GM10266 (cell line): Measurements from ENCODE around the gene ZNF784.

Experiments used
- DNase-seq: peaks from one replicate; pipeline ENCODE4 v3.0.0; 2012; ENCODE audit errors: extremely low spot score
- TF ChIP-seq, protein P1 (sequence below): IDR thresholded peaks from 2 replicates; pipeline ENCODE4 v1.5.1; 2012; ENCODE audit warnings: mild to moderate bottlenecking, low read depth; ENCODE audit not compliant: control insufficient read depth, insufficient read depth; ENCODE audit errors: missing control alignments

The ZNF784 gene

DNA sequence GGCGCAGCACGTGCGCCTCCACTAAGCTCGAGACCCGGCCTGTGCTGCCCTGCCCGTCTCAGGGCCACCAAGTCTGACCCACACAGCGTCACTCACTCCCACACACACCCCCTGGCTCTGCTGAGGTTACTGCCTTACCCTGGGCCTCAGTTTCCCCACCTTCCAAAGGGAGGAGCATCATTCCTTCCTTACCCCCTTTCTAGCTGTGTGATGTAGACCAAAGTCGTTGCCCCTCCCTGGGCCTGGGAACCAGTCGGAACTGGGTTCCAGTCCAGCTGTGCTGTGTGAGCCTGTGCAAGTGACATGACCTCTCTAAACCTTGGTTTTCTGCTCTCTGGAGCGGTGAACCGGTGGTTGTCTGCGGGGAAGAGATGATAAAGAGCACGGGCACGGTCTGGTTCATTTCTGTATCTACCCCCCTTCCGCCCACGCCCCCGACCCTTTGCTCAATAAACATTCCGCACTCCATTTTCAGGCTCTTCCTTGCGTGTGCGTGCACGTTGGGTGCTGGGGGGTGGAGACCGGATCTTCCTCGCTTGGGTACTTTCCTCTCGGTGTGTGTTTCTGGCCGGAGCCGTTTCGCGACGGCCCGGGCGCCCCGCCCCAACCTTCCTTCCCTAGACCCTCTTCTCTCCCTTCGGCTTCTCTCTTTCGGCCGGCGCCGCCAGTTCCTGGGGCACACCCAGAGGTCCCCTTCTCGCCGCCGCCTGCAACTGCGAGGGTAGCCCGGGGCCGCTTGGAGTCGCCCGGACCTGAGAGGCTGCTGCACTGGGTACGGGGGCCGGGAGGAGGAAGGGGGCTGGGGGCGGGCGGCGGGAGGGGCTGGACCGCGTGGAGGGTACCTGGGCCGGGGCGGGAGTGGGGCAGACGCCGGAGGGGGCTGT lies 18.9 kb upstream of the ZNF784 start, which contains the start of gene ZNF581:
Gene ZNF581 (plus strand): TSS at position 647 of the 884 bp plus-strand sequence. CDS start 923 bp downstream, outside the sequence.
- peak; percentile 91 for DNase-seq
- TF ChIP-seq, protein P1, sequence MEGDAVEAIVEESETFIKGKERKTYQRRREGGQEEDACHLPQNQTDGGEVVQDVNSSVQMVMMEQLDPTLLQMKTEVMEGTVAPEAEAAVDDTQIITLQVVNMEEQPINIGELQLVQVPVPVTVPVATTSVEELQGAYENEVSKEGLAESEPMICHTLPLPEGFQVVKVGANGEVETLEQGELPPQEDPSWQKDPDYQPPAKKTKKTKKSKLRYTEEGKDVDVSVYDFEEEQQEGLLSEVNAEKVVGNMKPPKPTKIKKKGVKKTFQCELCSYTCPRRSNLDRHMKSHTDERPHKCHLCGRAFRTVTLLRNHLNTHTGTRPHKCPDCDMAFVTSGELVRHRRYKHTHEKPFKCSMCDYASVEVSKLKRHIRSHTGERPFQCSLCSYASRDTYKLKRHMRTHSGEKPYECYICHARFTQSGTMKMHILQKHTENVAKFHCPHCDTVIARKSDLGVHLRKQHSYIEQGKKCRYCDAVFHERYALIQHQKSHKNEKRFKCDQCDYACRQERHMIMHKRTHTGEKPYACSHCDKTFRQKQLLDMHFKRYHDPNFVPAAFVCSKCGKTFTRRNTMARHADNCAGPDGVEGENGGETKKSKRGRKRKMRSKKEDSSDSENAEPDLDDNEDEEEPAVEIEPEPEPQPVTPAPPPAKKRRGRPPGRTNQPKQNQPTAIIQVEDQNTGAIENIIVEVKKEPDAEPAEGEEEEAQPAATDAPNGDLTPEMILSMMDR: no peak

DNA sequence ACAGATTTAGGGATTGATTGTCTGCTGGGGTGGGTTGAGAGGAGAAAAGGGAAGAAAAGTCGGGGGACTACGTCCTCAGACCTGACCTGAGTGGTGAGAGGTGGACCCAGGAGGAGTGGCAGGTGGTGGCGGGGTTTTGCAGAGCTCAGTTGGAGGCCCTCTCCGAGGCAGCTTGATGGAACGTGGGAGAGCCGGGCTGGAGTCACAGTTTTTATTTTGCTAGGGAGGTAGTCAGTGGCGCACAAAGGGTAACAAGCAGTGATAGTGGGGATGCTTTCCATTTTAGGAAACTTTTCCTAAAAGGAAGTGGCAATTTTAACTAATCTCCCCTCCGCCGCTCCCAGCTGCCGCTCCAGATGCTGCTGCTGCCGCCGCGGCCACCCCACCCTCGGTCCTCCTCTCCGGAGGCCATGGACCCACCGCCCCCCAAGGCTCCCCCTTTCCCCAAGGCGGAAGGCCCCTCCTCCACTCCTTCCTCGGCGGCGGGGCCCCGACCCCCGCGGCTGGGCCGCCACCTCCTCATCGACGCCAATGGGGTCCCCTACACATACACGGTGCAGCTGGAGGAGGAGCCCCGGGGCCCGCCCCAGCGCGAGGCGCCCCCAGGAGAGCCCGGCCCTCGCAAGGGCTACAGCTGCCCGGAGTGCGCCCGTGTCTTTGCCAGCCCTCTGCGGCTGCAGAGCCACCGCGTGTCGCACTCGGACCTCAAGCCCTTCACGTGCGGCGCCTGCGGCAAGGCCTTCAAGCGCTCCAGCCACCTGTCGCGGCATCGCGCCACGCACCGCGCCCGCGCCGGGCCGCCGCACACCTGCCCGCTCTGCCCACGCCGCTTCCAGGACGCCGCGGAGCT lies 18.0 kb upstream of the ZNF784 start:
- TF ChIP-seq, protein P1: no peak
- peak; percentile 50 for DNase-seq

DNA sequence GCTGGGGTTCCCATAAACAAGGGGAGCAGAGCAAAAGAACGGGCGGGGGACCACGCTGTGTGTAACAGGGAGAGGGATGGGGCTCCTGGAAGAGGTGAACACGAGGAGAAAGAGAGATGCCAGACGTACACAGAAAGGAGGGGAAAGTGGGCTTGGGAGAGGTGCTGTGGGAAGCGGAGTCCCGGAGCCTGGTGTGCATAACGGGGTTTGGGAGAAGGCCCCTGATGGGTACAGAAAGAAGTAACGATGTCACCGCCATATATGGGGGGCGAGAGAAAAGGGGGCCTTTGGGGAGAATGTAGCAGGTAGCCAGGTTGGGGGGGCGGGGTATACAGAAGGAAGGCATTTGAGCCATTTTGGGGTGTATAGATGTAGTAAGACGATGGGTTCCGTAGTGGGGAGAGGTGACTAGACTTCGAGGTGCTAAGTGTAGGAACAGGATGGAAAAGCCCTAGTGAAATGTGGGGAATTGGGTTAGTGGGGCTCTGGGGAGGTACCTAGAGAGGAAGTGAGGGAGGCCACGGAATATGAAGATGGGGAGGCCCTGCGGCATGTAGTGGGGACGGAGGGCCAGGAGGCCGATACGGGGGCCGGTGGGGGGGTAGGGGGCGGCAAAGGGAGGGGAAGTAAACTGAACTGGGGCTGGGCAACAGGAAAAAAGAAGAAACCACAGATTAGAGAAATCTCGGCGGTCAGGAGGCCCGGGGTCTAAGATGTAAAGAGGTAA lies 17.2 kb upstream of the ZNF784 start:
- TF ChIP-seq, protein P1: no peak
- peak; percentile 53 for DNase-seq

DNA sequence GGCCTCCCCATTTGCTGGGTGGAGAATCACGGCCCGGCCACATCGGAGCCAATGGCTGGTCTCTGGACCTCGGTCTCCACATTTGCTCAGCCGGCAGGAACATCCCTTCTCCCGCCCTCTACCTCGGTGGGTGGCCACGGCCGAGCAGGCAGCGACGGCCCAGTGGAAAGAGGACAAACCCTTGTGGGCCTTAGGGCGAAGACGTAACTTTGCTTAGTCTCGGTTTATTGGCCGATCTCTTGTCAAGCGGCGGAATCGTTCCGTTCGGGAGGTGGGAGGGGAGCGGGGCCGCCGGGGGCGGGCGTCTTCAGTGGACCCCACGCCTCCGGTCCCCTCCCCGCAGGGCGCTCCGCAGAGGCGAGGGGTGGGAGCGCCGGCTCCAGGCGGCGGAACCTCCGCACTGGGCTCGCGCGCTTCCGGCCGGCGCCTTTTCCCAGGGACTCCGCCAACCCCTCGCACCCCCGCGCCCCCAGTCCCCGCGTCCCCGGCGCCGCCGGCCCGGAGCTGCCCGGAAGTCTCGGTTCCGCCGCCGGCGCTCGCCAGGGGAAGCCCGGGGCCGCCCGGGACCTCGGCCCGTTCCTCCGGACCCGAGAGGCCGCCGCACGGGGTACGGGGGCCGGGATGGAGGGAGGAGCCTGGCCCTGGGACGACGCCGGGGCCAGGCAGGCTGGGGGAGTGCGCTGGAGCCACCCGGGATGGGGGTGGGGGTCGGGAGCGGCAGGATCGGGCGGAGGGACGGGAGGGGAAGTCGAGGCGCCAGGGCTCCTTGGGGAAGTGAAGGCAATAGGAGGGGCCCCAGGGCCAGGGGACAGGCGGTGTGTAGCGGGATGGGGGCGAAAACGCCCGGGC lies 16.4 kb upstream of the ZNF784 start, which contains the start of gene ZNF580:
Gene ZNF580 (plus strand): TSS at position 426 of the 849 bp plus-strand sequence. CDS start 1,507 bp downstream, outside the sequence.
- TF ChIP-seq, protein P1: no peak
- peak; percentile 81 for DNase-seq

DNA sequence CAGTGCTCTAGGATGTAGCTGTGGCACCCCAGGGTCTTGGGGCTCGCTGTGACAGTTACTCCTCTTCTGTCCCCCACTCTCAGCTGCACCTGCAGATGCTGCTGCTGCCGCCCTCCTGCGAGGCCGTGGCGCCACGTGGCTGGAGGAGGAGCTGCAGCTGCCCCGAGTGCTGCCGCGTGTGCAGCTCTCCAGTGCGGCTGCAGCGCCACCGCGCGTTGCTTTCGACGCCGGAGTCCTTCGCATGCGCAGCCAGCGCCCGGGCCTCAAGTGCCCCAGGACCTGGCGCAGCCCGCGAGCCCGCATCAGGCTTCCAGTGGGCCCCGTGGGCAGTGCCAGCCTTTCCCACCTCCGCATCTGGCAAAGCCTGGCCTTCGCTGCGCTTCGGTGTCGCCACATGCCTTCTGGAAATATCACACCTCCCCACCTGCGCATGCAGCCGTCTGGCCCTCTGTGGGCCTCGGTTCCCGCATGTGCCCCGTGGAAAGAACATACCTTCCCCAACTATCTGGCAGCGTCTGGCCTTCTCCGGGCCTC lies 15.7 kb upstream of the ZNF784 start:
- DNase-seq: peak; percentile 63
- TF ChIP-seq, protein P1: peak; percentile 58

DNA sequence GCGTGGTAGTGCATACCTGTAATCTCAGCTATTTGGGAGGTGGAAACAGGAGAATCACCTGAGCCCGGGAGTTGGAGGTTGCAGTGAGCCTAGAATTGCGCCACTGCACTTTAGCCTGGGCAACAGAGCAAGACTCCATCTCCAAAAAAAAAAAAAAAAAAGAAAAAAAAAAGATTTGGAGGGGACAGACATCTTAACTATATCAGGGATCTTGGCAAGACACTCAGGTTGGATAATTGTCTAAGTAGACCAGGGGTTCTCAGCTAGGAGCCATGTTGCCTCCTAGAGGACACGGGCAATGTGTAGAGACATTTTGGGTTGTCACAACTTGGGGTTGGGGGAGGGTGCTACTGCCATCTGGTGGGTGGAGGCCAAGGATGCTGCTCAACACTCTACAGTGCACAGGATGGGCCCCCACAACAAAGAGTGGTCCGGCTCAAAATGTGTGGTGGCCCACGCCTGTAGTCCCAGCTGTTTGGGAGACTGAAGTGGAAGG lies 14.5 kb upstream of the ZNF784 start:
- TF ChIP-seq, protein P1: peak; percentile 55
- no peak for DNase-seq
